ENCODE data around the gene SMTNL1.

Gene SMTNL1

GRCh38 chr11:57545883-57546282, 8.5 kb downstream of the SMTNL1 start:
- no peak for FAIRE-seq

GRCh38 chr11:57546451-57546850, 9.1 kb downstream of the SMTNL1 start:
- FAIRE-seq, result no peak

GRCh38 chr11:57546869-57547475, 9.6 kb downstream of the SMTNL1 start:
- FAIRE-seq, result no peak

- no peak for FAIRE-seq
Observed at GRCh38 chr11:57547854-57548377, 10.5 kb downstream of the SMTNL1 start.

- no peak for FAIRE-seq
Observed at GRCh38 chr11:57549983-57550382, 12.6 kb downstream of the SMTNL1 start.

- no peak for FAIRE-seq
Observed at GRCh38 chr11:57551941-57552340, 14.5 kb downstream of the SMTNL1 start.

GRCh38 chr11:57552479-57552878, 15.1 kb downstream of the SMTNL1 start:
- FAIRE-seq, result no peak

- no peak for FAIRE-seq
Observed at GRCh38 chr11:57555393-57555792, 18.0 kb downstream of the SMTNL1 start.

GRCh38 chr11:57556041-57556440, 18.6 kb downstream of the SMTNL1 start:
- FAIRE-seq, result no peak

GRCh38 chr11:57560146-57560545, 22.8 kb downstream of the SMTNL1 start:
- FAIRE-seq, result no peak

- no peak for FAIRE-seq
Observed at GRCh38 chr11:57562596-57562995, 25.2 kb downstream of the SMTNL1 start.

- peak; percentile 89 for FAIRE-seq
Observed at GRCh38 chr11:57566005-57566904, 28.9 kb downstream of the SMTNL1 start.

- FAIRE-seq, result no peak
Observed at GRCh38 chr11:57566905-57567514, 29.6 kb downstream of the SMTNL1 start.

- no peak for FAIRE-seq
Observed at GRCh38 chr11:57567515-57568329, 30.3 kb downstream of the SMTNL1 start, which contains the start of gene UBE2L6. TSS of gene UBE2L6 (minus strand) at chr11:57567672. CDS start at chr11:57567611, 61 bp downstream.

GRCh38 chr11:57568330-57568766, 31.0 kb downstream of the SMTNL1 start:
- no peak for FAIRE-seq

GRCh38 chr11:57571606-57572005, 34.2 kb downstream of the SMTNL1 start:
- no peak for FAIRE-seq

- no peak for FAIRE-seq
Observed at GRCh38 chr11:57574061-57574460, 36.7 kb downstream of the SMTNL1 start.

GRCh38 chr11:57584341-57584740, 46.9 kb downstream of the SMTNL1 start:
- no peak for FAIRE-seq

GRCh38 chr11:57585301-57585700, 47.9 kb downstream of the SMTNL1 start:
- FAIRE-seq, result no peak

GRCh38 chr11:57586711-57587245, 49.4 kb downstream of the SMTNL1 start:
- no peak for FAIRE-seq

- FAIRE-seq, result no peak
Observed at GRCh38 chr11:57588046-57588710, 50.8 kb downstream of the SMTNL1 start.
